HG03175 (cell line): ENCODE measurements around the gene AGFG1.

ENCODE experiments used
- ATAC-seq: cut with Tn5 transposase; IDR thresholded peaks from one replicate; pipeline ENCODE4 v1.9.1; 2021; ENCODE audit warnings: mild to moderate bottlenecking, moderate library complexity; ENCODE audit not compliant: unreplicated experiment

The AGFG1 gene, protein sequence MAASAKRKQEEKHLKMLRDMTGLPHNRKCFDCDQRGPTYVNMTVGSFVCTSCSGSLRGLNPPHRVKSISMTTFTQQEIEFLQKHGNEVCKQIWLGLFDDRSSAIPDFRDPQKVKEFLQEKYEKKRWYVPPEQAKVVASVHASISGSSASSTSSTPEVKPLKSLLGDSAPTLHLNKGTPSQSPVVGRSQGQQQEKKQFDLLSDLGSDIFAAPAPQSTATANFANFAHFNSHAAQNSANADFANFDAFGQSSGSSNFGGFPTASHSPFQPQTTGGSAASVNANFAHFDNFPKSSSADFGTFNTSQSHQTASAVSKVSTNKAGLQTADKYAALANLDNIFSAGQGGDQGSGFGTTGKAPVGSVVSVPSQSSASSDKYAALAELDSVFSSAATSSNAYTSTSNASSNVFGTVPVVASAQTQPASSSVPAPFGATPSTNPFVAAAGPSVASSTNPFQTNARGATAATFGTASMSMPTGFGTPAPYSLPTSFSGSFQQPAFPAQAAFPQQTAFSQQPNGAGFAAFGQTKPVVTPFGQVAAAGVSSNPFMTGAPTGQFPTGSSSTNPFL

DNA sequence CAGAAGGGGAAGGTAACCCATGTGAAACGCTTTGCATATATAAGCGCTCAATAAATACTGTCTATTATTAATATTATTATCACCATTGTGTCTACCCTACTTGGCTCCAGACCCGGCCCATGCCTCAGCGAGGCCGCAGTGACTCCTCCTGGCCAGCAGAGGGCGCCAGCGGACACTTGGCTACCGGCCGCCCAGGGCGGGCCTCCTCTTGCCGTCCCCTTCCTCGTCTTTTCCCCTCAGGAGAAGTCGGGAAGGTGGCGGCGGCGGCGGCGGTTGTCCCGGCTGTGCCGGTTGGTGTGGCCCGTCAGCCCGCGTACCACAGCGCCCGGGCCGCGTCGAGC, at the start of gene AGFG1:
TSS of gene AGFG1 (plus strand) at position 233 of the 341 bp plus-strand sequence. CDS start 266 bp downstream, outside the sequence.
- peak; percentile 86 for ATAC-seq

DNA sequence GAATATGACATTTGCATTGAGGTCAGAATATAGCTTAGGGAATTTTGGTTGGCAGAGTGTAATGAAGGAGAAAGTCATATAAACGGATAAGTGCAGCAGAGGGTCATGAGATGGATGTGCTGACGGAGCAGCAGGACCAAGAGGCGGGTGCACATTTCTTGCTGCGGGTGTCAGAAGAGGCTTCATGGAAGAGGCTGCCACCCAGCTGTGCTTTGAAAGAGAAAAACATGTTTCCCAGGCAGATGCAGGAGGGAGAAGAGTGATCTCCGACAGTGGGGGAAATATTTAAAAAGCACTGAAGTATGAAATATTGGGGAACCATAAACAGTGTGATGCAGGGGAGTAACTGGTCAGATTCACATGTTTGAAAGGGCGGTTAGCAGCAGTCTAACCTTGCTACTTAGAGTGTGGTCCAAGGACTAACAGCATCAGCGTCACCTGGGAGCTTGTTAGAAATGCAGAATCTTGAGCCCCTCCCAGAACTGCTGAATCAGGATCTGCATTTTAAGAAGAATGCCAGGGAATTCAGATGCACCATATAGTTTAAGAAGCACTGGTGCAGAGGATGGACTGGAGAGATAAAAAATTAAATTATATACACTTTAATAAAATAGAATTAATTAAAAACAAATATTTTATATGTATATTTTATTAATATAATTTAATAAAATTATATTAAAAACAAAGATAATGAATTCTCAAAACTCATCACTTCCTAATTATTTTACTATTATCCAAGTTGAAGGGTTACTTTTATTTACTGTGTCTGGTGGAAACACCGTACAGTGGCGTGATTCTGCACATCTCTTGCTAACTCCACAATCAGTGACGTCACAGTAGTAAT, 48.1 kb upstream of the AGFG1 start:
- no peak for ATAC-seq

DNA sequence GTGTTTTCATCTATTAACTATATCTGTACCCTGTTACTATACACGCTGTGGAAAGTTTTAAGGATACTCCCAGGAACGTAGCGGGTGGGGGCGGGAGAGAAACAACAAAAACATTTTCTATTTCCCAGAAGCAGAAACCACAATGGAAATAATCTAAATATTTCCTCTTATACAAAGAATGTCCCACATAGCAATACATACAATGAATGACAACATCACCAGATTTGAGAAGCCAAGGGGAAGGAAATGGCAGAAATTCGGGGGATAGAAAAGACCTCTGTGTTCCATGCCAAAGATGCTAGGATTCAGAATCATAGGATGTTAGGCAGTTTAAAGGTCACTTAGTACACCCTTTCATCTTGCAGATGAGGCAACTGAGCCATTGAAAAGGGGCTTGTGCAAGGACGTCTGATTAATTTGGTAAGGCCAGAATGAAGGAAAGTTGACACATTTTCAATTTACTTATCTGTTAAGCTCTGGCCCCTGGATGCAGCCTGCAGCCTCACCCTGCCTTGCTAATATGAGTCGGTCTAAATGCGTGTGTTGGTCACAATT, 43.1 kb upstream of the AGFG1 start:
- no peak for ATAC-seq

DNA sequence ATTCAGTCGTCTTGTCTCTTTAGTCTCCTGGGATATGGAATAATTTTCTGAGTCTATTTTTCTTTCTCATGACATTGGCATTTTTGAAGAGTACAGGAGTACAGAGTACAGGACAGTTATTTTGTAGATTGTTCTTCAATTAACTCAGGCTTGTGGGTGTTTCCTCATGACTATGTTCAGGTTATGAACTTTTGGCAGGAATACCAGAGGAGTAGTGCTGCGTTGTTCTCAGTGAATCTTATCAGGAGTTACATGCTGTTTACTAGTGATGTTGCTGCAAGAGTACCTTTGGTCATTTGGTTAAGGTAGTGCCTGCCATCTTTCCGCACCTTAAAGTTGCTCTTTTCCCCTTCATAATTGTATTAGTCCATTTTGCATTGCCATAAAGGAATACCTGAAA, 41.3 kb upstream of the AGFG1 start:
- no peak for ATAC-seq

DNA sequence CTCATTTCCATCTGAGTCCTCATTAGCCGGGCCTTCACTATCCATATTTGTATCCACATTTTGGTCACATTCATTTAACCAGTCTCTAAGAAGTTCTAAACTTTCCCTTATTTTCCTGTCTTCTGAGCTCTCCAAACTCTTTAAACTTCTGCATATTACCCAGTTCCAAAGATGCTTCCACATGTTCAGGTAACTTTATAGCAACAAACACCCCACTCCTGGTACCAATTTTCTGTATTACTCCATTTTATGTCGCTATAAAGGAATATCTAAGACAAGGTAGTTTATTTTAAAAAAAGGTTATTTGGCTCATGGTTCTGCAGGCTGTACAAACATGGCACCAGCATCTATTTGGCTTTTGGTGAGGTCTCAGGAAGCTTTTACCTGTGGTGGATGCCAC, 38.8 kb upstream of the AGFG1 start:
- ATAC-seq = no peak

DNA sequence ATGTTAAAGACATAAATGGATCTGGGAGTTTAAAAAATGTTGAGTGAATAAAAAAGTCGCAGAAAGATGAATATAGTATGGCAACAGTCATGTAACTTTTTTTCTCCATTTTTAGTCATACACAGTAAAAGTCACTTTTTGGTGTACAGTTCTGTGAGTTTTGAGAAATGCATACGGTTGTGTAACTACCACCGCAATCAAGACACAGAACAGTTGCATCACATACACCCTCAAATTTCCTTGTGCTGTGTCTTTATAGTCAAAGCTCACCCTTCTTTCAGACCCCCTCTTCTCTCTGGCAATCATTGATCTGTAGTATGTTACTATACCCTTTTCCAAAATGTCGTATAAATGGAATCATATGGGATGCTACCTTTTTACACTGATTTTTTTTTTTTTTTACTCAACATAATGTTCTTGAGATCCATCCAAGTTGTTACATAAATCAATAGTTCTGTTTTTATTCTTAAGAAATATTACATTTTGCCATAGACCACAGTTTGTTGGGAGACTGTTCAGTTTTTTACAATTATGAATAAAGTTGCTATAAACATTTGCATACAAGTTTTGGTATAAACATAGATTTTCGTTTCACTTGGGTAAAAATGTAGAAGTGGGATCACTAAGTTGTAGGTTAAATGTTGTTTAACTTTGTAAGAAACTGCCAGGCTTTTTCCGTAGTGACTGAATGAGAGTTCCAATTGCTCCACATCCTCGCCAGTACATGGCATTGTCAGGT, 35.4 kb upstream of the AGFG1 start:
- ATAC-seq = no peak

DNA sequence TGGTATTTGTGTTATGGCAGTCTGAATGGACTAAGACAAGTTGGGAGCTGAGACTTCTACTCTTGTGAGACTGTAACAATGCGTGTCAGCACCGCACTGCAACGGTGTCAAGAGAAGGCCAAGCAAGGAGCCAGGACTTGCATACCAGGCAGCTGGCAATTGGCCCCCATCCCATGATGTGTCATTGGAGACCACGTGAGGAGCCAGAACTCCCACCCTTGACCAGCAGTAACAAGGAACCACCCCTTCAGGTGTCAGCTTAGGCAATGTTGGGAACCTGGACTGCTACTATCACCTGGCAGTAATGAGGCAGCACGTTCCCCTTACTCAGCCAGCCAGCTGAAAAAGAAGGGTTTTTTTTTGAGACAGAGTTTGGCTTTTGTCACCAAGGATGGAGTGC, 32.7 kb upstream of the AGFG1 start:
- ATAC-seq = no peak

DNA sequence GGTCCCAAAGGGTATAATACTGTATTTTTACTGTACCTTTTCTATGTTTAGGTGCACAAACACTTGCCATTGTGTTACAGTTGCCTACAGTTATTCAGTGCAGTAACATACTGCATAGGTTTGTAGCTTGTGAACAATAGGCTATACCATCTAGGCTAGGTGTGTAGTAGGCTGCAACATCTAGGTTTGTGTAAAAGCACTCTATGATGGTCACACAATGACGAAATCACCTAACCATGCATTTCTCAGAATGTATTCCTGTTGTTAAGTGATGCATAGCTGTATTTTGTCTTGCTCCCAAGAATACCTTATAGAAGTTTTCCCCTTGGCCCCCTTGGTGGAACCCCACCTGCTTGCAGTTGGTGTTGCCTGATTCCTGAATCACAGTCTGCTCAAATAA, 29.3 kb upstream of the AGFG1 start:
- no peak for ATAC-seq

DNA sequence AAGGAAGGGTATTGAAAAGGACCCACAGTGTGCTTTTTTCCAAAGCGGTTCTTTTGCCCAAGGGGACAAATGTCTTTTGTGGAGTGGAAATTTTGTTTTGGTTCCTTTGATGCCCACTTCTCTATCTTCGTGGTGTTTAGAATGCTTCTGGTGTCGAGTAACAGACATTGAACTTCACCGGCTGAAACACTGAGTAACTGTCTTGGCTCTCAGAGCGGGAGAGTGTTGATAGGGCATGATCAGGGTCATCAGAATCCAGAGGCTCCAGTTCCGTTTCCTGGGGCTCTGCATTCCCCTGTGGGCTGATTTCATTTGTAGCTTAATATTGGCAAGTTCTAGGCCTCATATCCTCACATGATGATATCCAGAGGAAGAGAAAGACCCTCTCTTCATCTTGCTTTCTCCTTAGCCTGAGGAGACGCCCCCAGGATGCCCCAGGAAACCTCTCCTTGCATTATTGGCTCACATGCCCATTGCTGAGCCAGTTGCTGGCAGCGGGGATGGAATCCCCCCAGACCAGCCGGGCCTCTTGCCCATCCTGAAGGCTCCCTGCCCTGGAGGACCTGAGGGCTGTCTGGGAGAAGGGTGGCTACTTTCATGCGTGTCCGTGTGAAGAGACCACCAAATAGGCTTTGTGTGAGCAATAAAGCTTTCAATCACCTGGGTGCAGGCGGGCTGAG, 27.9 kb upstream of the AGFG1 start:
- ATAC-seq = no peak

DNA sequence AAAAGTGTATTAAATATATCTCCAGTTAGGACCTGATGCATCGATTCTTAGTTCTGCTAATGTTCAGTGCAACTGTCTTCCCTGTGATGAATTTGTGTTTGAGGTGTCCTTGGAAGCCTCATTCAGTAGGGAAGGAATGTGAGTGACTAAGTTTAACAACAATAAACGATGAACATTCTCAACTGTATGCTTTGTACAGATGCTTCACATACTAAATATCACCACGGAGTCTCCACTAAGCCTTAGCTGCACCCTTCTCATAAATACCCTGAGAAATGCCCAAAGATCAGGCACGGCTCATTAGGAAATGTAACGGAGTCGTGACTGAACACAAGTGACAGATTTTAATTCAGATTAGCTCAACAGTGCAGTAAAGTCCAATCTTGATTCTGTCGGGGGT, 24.4 kb upstream of the AGFG1 start:
- ATAC-seq = no peak

DNA sequence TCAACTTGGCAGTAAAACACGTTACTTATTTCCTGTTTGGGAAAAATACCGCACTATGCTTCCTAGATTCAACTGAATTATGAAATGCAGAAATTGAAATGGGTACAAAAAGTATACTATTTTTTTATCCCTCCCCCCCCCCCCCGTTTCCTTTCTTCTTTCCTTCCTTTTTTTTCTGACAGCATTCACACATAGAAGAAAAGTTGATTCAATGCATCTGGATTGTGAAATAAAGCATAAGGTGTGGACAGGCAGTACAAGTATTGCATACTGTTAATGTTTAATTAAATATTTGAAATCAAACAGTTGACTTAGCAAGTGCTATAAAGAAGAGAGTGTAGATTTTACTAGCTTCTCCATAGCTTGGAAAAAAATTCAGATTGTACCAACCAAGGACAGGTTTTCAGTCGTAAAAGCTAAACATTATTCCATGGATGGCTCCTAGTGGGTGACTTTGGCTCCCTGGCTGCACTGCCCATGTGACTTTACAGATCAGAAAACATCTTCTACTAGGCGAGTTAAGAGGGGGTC, 21.6 kb upstream of the AGFG1 start:
- no peak for ATAC-seq

DNA sequence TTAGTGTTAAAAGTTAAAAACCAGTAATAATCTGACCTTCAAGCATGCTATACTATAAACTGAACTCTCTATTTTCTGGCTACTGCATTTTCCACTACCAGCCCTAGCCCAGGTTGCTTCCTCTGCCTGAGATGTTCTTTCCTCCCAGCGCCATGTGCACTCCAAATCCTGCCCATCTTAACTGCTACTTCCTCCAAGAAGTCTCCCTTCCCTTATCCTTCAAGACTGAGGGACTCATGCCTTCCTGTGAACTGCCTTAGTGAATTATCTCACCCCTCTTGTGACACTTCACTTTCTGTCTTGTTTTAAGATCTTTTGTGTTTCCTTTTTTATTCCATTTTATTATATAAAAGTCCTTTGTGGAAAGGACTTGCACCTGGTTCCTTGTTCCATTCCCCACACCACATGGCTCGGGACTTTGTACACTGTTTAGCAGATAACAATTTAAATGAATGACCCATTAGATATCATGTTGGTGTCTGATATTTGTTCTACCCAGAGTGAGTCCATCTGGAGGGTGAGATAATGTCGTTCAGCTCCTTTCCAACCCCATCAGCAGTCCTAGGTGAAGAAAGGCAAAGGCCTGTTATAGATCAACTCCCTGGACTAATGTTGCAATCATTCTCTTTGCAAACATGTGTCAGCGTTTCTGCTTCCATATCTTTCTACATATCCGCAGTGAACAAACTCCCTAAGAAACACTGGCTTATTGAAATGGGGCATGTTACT, 20.9 kb upstream of the AGFG1 start:
- ATAC-seq = no peak

DNA sequence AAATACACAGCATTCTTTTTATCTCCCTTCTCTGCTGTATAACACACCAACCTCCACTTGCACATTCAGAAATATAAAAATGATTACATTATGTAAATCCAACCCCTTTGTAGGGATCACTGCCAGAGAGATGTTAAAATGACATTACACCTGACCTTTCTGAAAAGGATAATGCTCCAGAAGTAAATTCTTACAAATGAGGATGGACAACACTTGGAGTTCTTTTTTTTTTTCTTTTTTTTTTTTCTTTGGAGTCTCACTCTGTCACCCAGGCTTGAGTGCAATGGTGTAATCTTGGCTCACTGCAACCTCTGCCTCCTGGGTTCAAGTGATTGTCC, 20.3 kb upstream of the AGFG1 start:
- no peak for ATAC-seq

DNA sequence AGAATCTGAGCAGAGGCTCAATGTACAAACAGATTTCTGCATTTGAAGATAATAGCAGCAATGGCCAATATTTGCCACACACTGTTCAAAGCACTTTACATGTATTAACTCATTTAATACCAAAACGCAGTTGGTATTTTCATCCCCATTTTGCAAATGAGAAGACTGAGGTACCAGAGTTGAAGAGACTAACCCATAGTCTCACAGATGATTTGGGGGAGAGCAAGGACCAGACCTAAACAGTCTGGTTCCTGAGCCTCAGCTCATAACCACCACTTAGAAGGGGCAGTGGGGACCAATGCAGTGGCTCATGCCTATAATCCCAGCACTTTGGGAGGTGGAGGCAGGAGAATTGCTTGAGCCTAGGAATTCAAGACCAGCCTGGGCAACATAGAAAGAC, 18.1 kb upstream of the AGFG1 start:
- ATAC-seq = no peak

DNA sequence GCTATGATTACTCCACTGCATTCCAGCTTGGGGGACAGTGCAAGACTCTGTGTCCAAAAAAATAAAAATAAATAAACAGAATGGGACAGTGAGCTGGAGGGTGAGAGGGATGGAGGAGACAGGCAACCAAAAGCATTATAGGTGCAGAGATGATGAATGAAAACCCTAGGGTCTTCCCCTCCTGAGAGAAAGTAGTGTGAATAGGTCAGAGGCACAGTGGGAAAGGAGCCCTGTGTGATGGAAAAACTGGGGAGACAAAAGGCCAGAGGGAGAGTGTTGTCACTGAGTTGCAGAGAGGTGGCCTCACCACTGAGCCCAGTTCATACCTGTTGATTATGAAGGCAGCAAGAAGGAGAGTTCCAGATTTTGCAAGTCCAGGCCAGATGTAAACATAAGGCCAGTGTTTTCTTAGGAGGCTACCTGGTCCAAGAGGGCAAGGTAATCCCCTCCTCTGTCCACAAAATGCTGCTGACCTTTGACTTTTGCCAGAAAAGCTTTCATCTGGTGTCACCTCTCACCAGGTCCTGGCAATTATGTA, 17.6 kb upstream of the AGFG1 start:
- no peak for ATAC-seq

DNA sequence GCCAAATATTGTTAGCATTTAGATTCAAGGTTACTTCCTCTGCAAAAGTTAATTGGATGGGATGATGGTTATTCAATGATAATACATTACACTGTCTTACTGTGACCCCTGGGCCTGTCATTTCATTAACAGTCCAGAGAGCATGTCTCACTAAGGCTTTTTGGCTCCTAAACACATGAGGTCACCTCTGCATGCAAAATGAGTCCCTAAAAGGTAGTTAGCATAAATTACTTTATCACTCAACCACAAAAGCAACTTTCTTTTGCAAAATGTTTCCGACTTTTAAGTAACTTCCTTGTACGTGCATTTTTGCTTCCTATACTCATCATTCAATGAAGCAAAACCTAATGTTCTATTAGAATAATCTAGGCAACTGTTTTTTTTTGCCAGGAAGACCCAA, 16.8 kb upstream of the AGFG1 start:
- no peak for ATAC-seq

DNA sequence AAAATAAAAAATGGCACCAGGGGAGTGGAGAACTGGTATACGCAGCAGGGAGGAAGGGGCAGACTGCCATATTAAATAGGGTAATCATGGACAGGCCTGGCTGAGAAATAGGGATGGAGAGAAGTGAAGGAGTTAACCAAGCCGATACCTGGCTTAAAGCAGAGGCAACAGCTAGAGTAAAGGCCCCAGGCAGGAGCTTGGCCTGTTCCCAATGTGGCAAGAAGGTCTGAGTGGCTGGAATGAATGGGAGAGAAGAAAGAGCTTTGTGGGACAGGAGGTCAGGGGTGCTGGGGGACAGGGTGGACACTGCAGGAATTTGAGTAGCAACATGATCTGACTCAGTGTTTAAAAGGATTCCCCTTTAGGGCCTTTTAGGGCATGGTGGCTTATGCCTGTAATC, 15.9 kb upstream of the AGFG1 start:
- ATAC-seq = no peak

DNA sequence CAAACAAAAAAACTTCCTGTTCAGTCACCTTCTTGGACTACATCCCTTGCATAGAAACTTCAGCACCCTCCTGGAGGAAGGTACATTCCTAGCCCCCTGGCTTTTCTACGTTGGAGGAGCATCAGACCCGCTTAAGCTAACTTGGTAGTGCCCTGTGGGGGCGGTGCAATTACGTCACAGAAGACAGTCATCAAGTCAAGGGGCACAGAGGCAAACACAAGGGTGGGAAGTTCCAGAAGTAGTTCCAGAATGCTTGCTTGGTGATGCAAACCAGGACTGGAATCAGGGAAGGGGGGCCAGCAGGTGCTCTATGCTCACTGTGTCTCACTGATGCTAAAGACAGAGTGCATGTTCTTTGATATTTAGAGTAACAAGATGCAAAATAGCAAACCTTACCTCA, 15.2 kb upstream of the AGFG1 start:
- ATAC-seq = no peak

DNA sequence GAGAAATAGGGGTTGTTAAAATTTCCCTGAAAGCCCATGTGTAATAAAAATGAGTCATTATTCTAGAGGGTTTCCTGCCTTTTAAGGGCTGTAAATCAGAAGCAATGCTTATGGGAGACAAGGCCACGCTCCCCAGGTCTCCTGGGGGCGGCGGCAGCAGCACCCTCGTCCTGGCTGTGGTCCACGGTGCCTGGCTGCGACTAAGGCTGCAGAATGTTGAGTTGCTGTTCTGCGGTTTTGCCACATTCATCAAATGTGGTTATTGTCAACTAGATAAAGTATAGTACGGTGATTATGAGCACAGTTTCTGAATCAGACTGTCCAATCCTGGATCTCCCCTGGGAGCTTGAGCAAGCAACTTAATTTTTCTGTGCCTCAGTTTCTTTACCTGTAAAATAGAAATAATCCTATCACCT, 11.9 kb upstream of the AGFG1 start:
- peak; percentile 35 for ATAC-seq
